ENCODE data around the gene FSIP2.
"Not testable (repeated sequence)": the region's sequence is repeated elsewhere in the genome, so short reads cannot be mapped to it uniquely, and the experiment has no call there.

Gene FSIP2

DNA sequence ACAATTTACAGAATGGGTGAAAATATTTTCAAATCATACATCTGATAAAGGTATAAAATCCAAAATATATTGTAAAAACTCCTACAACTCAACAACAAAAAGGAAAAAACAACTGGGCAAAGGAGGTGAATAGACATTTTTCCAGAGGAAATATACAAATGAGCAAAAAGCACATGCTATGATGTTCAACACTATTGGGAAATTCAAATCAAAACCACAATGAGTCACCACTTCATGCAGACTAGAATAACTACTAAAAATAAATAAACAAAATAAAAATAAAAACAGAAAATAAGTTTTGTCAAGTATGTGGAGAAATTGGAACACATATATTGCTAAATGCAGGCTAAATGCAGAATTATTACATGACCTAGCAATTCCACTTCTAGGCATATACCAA lies 120.9 kb downstream of the FSIP2 start:
- DNase-seq (ENCODE audit: low read depth) = no peak
- no peak overlapping the region for H3K4me3 ChIP-seq (ENCODE audit: low read depth, low read length)
- TF ChIP-seq, protein P1, sequence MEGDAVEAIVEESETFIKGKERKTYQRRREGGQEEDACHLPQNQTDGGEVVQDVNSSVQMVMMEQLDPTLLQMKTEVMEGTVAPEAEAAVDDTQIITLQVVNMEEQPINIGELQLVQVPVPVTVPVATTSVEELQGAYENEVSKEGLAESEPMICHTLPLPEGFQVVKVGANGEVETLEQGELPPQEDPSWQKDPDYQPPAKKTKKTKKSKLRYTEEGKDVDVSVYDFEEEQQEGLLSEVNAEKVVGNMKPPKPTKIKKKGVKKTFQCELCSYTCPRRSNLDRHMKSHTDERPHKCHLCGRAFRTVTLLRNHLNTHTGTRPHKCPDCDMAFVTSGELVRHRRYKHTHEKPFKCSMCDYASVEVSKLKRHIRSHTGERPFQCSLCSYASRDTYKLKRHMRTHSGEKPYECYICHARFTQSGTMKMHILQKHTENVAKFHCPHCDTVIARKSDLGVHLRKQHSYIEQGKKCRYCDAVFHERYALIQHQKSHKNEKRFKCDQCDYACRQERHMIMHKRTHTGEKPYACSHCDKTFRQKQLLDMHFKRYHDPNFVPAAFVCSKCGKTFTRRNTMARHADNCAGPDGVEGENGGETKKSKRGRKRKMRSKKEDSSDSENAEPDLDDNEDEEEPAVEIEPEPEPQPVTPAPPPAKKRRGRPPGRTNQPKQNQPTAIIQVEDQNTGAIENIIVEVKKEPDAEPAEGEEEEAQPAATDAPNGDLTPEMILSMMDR (IDR thresholded peaks at IDR 0.05; ENCODE audit: low read depth, low read length, missing control alignments) = no peak

DNA sequence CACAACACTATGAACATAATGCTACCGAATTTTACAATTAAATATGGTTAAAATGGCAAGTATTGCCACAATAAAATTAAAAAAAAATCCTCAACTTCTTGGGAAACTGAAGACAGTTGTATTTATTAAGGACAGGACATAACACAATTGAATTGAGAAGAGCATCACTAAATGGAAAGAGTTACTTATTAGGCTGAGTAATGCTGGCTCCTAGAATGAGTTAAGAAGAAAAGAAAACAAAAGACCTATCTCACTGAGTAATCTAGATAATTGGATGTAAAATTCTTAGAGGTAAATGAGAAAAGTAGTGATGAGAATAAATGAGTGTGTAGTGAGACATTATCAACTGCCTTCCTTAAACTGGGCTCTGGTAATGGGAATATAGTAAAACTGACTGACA lies 121.7 kb downstream of the FSIP2 start:
- no peak for DNase-seq (ENCODE audit: low read depth)
- TF ChIP-seq, protein P1 (IDR thresholded peaks at IDR 0.05; ENCODE audit: low read depth, low read length, missing control alignments) = no peak
- H3K4me3 ChIP-seq (ENCODE audit: low read depth, low read length) = no peak overlapping the region

DNA sequence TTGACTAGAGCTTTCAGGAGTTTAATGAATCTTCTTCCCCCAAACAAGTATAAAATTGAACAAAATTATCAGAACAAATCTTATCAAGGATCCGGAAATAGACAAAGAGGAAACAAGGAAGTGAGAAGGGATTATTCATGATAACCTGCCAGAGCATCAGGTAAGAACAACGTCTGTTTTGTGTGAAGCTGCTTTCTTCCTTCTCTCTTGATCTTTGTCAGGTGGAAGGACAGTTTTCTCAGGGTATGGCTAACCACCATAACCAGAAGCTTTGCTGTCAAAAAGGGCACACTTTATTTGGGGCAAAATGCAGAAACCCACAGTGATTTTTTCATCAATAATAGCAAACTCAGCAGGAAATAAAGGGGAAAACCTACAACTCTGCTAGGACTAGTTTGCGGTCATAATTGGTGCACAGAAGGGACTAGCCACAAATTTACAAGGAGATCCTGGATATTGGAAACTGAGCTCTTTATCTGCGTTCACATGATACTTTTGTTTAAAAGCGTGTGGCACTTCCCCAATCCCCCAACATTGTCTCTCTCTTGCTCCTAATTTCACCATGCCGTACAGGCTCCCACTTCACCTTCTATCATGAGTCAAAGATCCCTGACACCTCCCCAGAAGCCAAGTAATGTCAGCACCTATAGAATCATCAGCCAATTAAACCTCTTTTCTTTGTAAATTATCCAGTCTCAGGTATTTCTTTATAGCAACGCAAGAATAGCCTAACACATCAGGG lies 124.2 kb downstream of the FSIP2 start:
- DNase-seq (ENCODE audit: low read depth) = no peak
- TF ChIP-seq, protein P1 (IDR thresholded peaks at IDR 0.05; ENCODE audit: low read depth, low read length, missing control alignments) = no peak
- H3K4me3 ChIP-seq (ENCODE audit: low read depth, low read length) = no peak overlapping the region

DNA sequence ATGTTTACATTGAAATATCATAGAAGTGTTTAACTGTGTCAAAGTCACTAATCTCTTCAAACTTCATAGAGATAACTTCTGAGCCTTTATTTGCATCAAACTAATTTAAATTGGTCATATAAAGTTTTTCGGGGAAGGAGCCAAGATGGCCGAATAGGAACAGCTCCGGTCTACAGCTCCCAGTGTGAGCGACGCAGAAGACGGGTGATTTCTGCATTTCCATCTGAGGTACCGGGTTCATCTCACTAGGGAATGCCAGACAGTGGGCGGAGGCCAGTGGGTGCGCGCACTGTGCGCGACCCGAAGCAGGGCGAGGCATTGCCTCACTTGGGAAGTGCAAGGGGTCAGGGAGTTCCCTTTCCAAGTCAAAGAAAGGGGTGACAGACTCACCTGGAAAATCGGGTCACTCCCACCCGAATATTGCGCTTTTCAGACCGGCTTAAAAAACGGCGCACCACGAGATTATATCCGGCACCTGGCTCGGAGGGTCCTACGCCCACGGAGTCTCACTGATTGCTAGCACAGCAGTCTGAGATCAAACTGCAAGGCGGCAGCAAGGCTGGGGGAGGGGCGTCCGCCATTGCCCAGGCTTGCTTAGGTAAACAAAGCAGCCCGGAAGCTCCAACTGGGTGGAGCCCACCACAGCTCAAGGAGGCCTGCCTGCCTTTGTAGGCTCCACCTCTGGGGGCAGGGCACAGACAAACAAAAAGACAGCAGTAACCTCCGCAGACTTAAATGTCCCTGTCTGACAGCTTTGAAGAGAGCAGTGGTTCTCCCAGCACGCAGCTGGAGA lies 126.1 kb downstream of the FSIP2 start:
- DNase-seq (ENCODE audit: low read depth); H3K4me3 ChIP-seq (ENCODE audit: low read depth, low read length): not testable (repeated sequence)

DNA sequence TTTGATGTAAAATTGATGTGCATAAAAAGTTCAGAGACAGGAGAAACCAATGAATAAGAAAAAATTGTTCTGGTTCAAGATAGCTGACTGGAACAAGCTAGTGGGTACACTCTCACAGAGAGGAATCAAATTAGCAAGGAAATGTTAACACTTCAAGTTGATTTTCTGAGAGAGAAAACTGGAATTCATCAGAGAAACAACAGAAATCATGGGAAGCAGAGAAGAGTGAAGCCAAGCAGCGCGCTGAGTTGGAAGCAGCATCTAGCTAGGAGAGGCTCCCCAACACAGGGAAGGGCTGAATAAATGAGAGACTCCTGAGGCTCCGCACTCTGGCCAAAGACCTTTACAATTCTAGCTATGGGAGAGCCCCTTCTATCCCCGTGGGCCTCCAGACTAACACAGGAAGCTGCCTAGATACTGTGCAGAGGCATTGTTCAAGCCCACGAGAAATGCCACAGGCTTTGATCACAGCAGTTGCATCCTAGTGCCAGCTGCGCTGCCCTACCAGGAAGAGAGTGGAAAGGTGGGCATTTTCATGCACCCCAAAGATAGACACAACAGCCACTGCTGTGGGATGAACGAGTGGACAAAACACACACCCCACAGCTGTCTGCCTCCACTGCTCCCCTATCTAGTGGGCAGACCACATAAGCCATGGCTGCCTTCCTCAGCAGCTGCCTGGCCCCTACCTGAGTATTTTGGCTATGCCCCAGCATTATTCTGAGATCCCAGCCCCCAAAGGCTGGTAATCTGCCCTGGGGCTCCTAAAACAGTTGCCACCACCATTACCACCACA lies 136.7 kb downstream of the FSIP2 start:
- no peak overlapping the region for H3K4me3 ChIP-seq (ENCODE audit: low read depth, low read length)
- no peak for DNase-seq (ENCODE audit: low read depth)
- TF ChIP-seq, protein P1 (IDR thresholded peaks at IDR 0.05; ENCODE audit: low read depth, low read length, missing control alignments) = no peak

DNA sequence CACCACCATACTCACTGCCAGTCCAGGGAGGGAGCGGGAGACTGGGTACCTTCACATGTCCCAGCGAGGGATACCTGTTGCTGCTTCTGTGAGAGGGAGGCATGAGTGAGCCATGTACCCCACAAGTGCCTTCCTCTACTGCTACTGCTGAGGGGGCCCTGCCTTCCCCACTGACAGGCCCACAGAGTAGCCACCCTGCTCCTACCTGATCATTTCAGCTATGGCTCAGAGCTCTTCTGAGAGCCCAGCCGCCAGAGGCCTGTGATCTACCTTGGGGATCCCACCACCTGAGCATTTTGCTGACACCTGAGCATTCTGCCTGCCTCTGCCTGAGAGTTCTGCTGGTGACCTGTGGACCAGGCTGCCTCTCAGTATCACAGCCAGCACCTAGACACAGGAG lies 137.6 kb downstream of the FSIP2 start:
- TF ChIP-seq, protein P1 (IDR thresholded peaks at IDR 0.05; ENCODE audit: low read depth, low read length, missing control alignments) = no peak
- DNase-seq (ENCODE audit: low read depth) = no peak
- no peak overlapping the region for H3K4me3 ChIP-seq (ENCODE audit: low read depth, low read length)

DNA sequence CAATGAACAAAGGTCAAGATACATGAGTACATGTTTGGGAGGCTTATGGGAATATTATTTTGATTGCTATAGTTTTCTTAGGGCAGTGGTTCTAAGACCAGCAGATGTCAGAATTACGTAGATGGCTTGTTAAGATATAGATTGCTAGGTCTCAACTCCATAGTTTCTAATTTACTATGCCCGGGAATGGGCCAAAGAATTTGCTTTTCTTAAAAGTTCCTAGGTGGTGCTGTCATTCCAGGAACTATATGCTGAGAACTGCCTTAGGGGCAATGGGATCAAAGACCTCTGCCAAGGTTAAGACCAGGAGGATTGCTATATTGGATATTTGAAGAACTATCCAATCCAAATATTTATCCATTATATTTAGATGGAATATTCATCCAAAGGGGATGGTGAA lies 141.8 kb downstream of the FSIP2 start:
- TF ChIP-seq, protein P1 (IDR thresholded peaks at IDR 0.05; ENCODE audit: low read depth, low read length, missing control alignments) = no peak
- DNase-seq (ENCODE audit: low read depth) = no peak
- no peak overlapping the region for H3K4me3 ChIP-seq (ENCODE audit: low read depth, low read length)
